GM19328 (cell line): ENCODE results near the gene SHB.

Experiments used
- ATAC-seq: cut with Tn5 transposase; IDR thresholded peaks from one replicate; pipeline ENCODE4 v1.9.1; 2021; ENCODE audit warnings: mild to moderate bottlenecking, moderate library complexity; ENCODE audit not compliant: unreplicated experiment

SHB gene

GRCh38 chr9:37994639-37995347 lies 74.2 kb downstream of the SHB start:
- no peak for ATAC-seq

DNA sequence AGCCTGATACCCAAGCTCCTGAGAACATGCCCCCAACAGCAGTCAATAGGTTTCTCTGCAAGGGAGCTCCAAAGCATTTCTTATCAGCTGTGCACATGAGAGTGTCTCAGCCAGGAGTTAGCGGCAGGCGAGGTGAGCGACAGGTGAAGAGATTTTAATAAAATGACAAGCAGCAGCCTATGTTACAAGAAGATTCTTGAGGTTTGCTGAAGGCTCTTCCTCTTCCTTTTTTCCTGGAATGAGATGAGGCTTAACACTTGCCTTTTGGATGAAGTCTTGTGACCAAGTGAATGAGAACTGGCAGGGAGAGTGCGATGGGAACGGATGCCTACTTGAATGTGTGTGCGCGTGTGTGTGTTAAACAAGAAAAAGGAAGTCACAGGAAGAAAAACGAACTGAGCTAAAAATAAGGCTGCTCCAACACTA lies 76.1 kb downstream of the SHB start:
- no peak for ATAC-seq

DNA sequence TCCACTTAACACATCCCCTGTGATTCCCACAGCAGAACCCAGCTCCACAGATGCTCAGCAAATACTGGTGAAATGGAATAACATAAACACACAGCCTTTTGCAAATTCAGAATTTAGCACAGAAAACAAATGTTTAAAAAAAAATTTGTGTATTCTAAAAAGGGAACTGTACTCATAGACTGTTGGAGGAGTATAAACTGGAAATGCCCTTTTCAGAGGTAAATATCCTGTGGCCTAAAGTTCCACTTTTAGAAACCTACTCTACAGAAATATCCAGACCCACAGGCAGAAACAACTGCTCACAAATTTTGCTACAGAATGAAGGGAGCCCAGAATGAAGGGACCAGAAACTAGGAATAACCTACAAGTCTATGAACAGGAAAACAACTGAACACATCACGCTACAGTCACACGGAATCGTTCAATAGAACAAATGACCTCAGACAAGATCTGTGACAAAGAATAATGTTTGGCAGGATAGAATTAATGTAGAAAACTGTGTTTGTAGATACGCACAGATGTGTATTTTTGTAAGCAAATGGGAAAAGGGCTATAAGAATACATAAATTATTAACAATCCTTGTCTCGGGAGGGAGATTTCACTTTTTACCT lies 78.5 kb downstream of the SHB start:
- no peak for ATAC-seq

GRCh38 chr9:37989701-37990100 lies 79.3 kb downstream of the SHB start:
- ATAC-seq: no peak

- no peak for ATAC-seq
These were observed 80.4 kb downstream of the SHB start for GRCh38 chr9:37988602-37989001.

DNA sequence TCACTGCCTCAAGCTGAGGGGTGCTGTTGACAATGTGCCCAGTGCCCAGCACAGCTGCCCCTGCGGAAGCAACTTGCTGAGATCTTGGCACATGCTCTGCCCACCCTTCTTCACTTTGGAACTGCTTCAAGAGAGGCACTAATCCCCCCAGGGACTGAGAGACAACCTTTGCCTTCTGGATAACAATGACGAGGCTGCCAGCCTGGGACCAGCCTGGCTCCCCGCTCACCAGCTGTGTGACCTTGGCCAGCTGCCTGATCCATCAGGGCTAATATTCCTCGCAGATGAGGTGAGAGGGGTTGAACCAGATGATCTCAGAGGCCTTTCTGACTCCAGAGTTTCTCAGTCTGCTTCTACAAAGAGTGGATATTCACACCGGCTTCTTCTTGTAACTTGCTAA lies 81.0 kb downstream of the SHB start:
- no peak for ATAC-seq

GRCh38 chr9:37987467-37987981 lies 81.5 kb downstream of the SHB start:
- no peak for ATAC-seq

DNA sequence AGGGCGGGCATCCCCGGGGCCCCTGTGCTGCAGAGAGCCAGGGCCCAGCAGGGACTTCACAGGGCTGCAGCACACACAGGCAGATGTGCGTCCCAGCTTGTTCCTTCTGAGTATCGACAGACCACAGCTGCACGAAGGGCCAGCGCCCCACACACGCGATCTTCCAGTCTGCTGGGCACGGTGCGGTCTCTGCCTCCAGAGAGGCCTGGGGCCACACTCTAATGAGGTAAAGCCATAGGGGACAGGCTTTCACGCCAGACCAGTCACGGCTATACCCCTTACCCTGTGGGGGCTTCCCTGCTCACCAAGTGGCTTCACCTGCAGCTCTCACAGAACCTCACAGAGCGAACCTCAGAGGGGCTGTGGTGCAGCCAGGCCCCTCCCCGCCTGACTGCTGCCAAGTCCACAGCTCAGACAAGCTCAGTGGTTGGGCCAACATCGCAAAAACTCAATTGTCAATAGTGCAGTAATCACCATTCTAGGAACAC lies 82.2 kb downstream of the SHB start:
- no peak for ATAC-seq

DNA sequence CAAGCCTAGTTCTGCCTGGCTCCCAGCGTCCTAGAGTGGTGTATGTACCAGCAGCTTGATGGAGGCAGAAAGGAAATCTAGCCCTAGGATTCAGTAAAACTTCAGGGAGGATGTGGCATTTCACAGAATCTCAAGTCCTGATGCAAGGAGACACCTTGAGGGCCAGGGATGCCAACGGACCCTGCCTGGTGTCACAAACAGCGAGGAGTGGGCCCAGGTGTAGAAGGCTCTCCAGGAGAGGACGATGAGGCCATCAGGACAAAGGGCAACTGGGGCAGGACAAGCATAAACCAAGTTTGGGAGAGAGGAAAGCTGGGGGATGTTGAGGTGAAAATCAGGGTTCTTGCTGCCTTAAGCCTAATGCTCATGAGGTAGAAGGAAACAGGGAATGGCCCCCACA lies 83.0 kb downstream of the SHB start:
- no peak for ATAC-seq

DNA sequence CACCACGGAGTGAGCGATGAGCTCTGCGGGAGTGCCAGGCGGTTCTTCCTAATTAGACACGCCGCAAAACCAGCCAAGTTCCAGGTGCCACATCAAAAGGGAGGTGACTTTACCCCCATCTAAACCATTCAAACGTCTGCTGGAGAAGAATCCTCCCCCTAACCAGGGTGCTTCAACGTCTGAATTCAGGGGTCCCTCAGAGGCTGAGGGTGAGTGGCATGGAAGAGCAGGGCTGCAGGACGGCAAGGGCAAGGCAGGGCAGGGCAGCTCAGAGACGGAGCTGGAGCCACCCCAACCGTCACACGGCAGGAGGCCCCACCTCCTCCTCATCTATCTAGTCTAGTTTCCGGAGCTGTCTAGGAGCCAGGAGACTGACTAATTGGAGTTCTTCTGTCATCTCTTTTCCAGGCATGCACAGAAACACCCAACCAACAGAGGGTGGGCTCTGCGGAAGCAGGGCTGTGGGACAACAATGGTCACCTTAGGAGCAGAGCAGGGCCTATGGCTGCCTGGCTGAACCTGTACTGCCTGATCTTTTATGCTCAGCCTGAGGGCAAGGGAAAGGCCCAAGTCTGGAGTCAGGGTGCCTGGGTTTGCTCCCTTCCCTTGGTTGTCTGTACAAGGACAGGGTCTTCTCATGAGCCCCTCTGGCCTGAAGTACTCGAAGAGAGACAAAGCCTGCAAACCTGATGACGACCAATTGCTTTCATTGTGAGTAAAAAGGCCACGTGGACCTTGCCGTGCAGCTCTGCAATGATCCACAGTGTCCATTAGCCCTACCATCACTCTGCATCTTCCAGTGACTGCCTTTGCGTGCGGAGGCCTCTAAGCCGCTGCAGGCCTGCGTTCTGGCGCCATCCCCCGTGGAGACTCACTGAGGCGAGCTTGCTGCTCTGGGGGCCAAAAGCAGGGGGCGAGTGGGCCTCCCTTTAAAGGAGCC lies 84.1 kb downstream of the SHB start:
- no peak for ATAC-seq

DNA sequence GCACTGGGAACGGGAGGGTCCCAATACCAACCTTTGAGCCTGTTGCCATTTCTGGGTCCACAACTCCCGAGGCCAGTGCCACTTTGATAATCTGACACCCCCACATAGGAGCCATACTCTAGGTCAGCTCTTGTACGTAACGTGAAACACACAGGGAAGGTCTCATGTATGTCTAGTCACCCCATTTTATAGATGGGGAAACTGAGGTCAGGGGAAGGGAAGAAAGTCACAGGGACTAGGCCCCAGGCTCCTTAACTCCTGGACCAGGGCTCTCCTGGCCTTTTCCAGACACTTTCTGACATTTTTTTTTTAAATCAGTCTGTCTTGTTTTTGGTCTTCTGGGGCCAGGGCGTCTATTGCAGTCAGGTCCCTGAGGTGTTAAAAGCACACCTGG lies 84.8 kb downstream of the SHB start:
- no peak for ATAC-seq

DNA sequence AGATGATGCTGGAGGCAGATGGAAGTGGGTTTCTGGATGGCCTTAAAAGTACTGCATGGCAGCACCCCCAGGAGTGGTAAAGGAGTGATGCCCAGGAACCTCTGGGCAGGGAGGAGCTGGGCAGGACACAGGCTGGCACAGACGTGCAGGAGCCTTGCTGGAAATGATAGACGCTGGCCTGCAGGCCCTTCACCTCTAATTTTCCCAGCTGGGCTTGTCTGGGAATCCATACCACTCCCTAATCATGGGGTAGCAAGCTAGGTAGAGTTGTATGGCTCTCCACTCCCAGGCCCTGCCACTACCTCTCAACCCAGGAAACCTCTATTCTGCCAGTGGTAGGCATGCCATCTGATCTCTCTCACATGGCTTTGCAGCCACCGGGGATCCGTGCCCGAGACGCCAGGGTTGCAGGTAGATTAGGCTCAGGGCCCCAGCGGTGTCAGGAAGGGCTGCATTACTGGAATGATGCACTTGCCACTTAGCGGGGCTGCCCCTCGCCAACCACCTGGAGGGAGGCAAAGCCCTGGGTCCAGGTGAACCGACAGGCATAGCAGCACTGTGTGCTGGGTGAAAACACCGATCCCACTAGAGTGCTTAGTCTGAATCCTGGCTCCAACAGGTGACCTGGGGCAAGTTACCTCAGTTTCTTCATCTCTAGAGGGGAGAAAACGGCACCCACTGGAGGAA lies 85.5 kb downstream of the SHB start:
- no peak for ATAC-seq

- no peak for ATAC-seq
These were observed 89.2 kb downstream of the SHB start for GRCh38 chr9:37979844-37980243.

DNA sequence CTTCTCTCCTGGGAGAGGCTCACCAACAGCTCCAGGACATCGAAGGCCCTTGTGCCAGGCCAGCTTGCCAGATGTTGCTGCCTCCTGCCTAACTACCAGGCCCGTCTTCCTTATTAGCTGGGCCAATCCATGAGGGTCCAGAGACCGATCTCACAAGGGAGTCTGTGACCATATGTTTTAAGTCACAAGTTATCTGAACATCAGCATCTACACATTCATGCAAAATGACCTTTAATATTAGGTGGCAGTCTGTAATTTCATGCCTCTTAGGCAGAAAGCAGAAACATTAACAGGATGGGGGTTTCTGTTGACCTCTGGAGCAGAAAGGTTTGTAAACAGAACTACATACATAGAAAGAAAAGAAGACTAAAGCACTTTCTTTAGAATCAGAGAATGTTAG lies 90.0 kb downstream of the SHB start:
- ATAC-seq: no peak

- ATAC-seq: no peak
These were observed 90.6 kb downstream of the SHB start for GRCh38 chr9:37978481-37978864.

DNA sequence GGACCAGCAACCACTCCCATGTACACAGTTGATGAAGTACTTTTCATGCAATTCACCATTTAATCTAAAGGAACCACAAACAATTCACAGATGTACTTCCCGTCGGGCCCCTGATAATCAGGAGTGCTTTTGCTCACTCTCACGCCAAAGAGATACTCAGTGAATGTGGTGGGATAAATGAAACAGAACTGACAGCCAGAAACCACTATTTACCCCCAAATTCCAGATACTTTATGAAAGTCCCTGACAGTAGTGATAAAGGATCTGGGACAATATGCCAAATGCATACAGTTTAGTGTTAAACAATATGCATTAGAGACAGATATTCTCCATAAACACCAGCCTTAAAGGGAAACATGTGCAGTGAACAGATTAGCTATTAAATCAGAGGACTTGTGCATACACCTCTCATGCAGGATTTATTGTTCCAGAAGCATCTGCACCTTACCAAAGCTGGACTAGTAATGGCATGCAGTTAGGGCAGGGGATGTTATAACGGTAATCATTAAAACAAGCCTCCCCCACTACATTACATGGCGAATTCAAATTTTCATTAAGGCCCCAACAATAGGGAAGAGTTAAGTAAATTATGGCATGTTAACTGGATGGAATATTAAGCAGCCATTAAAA lies 91.1 kb downstream of the SHB start:
- no peak for ATAC-seq

DNA sequence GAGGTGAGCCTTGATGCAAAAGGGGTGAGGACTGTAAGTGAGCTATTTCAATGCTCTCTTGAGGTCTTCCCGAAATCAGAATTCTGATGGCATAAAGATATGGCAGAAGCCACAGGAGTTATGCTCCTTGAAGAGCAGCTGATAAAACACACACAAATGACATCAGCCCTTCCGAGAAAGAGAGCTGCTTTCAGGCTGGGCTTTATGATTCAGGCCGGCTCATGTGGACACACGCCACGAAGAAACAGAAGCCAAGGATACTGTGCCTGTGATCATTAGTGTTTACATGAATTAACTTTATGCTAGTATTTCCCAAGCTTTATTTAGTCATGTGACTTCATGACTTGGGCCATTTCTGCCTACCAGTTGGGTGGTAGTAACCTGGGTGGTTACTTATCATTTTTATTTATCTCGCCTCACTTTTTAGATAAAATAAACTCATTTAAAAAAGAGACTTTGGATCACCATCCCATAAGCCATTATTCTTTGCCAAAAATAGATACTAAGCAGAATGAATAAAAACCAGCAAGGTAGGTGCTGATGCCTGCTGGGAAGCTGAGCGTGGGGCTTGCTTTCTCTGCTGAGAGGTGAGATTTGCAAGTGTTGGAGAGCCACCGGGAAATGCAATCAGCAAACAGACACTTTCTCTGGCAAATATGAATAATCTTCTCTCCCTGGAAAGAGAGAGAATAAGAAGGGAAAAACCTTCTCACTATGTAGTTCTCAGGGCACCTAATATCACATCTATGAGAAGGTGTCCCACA lies 92.1 kb downstream of the SHB start:
- no peak for ATAC-seq

- no peak for ATAC-seq
These were observed 93.4 kb downstream of the SHB start for GRCh38 chr9:37975639-37976038.

DNA sequence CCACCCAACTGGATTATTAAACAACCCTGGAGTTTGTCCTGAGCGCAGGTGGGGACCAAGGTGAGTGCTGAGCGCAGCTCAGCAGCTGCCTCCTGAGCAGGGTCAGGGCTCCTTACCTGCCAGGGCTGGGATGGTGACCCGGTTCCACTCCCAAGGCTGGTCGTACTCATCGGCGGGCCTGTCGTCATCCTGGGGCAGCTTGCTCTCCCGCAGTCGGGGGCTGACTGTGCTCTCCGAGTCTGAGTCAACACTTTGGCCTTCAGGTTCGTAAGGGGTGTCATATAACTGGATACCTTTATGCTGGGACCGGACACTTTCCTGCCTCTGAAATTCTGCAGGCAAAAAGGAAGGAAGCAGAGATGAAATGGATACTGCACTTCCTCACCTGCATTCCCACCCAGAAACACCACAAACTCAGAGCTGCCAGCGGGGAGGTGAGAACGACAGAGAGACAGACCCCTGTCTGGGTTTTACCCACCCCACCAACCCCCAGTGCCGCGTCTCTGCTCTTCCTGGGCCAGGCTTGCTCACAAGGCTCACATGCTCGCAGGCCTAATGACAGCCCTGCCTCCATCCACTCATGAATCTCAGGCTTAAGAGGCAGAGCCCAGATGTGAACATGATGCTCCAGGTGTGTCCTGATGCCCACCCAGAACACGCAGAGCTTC lies 94.4 kb downstream of the SHB start:
- ATAC-seq: no peak
